GM19452 (cell line): Measurements from ENCODE around the gene TIAL1.
A peak's percentile ranks its signal among the peaks of the same experiment; 100 is the strongest.
"Not testable (repeated sequence)": the region's sequence is repeated elsewhere in the genome, so short reads cannot be mapped to it uniquely, and the experiment has no call there.

Experiments used
- ATAC-seq: cut with Tn5 transposase; IDR thresholded peaks from one replicate; pipeline ENCODE4 v1.9.1; 2021; ENCODE audit not compliant: unreplicated experiment

TIAL1 gene, protein sequence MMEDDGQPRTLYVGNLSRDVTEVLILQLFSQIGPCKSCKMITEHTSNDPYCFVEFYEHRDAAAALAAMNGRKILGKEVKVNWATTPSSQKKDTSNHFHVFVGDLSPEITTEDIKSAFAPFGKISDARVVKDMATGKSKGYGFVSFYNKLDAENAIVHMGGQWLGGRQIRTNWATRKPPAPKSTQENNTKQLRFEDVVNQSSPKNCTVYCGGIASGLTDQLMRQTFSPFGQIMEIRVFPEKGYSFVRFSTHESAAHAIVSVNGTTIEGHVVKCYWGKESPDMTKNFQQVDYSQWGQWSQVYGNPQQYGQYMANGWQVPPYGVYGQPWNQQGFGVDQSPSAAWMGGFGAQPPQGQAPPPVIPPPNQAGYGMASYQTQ

DNA sequence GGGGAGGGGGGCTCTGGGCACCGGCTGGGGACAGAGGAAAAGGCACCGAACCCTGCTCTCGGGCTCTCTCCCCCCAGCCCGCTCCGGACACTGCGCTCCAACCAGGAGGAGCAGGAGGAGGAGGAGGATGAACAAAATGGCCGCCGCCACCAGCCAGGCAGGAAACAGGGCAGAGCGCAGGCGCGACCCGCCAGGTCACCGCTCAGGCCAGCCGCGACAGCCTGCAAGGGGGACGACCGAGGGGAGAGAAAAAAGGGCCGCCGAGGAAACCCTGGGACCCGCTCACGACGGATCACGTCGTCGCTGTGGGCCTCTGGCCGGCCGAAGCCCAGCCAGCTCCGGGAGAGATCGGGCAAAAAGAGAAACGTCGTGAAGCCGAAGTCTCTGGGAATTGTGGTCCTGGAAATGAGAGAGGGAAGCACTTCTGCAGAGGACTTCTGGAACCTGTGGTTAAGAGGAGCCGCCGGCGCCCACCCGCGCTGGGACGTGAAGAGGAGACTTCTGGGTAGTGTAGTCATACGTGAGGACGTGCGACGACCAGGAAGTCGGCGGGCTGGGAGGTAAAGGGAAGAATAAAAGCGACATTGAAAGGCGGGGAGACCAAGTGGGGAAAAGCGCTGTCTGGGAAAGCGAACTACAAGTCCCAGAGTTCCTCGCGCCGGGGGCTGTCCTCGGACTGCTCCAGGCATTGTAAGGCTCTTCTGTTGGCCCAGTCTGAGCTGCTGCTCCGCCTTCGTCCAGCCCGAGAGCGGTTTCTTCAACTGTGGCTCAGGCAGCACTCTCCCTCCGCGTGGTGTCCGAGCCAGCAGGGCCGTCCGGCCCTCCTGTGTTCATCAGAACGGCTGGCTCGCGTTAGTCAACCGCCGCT lies at the start of gene TIAL1:
TIAL1 (minus strand) TSS at position 428 of the 868 bp plus-strand sequence. CDS start 499 bp downstream, outside the sequence.
- ATAC-seq: peak; percentile 84

DNA sequence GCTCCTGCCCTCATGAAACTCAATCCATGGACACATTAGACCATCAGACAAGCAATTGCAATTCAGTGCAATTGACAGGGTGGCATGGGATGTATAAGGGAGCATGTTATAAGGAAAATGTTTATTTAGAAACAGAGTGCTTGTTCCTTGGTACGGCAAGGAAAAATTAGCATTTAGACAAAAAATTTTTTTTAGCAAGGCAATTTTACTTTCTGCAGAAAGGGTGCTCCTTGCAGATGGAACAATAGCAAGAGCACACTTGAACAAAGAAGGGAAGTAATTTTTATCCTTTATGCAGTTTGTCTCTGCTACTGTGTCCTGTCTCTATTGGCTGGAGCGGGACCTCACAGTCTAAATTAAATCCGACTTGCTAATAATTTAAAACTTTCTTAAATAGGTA lies 48.2 kb upstream of the TIAL1 start:
- no peak for ATAC-seq

DNA sequence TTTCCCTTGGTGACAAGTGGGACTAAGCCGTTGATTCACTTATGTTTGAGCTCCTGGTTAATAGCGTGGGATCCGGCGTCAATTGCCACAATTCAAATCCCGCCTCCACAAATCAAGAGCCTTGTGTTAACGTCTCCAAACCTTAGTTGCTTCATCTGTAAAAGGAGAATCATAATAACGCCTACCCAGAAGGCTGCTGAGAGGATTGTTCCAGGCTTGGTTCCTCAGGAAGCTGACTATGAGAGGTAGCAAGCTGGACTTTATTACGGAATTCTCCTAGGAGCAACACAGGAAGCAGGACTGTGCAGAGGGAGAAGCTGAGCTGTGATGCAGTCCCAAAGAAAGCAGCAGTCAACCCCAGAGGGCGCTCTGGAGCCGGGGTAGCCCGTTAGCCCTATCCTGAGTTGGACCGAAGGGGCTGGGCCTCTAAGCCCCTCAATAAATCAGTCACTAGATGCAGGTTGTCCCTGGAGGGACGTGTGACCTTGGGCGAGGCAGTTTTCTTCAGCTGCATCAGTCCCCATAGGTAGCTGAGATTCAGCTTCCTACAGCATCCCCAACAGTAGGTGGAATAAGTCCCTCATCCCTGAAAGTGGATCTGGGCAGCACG lies 47.5 kb upstream of the TIAL1 start:
- no peak for ATAC-seq

DNA sequence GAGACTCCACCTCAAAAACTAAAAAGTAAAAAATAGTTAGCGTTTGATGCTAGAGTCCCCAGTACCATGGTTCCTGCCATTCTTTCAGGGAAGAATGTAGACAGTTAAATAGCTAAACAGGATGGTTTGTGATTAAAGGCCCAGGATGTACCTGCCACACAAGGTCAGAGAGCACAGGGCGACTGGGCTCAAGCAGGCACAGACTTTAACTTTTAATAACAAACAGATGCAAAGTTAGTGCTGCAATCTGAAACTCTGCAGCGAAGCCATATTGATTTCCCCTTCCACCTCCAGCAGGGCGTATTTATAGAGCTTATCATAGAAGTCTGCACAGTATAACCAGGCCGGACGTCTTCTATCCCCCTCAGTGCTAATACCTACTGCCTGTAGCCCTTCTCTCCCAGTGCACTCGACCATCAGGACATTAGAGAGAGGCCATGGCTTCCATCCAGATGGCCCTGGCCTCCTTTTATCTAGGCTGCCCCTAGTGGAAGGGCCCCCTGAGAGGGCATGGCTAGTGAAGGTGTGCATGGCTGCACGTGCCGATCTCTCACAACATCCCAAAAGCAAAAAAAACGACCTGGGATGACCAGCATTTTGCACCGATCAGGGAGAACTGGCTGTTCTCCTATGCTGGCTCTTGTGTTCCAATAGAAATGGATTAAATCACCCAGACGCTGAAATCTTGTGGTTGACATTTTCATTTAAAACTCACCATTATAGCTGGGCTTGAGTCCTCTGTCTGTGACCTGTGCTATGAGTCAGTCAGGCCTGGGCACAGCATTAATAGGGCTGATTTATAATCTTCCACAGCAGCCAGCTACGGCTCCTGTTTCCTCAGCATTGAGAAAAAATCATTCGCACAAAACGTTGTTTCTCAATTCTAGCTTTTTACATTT lies 46.8 kb upstream of the TIAL1 start:
- ATAC-seq: no peak

DNA sequence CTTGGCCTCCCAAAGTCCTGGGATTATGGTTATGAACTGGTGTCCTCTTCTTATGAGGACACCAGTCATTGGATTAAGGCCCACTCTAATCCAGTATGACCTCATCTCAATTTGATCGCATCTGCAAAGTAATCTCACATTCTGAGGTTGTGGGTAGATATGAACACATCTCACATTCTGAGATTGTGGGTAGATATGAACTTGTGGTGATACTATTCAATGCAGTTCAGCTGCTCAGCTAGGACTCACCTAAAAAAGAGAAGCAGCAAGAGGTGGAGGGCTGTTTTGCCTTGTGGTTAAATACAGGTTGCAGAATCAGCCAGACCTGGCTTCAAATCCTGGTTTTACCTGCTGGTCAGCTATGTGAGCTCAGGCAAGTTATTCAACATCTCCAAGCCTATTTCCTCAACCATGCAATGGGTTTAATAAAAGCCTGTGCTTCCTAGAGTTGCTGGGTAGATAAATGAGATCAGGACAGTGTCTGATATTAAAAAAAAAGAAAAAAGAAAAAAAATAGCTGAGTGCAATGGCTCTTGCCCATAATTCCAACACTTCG lies 45.9 kb upstream of the TIAL1 start:
- no peak for ATAC-seq

DNA sequence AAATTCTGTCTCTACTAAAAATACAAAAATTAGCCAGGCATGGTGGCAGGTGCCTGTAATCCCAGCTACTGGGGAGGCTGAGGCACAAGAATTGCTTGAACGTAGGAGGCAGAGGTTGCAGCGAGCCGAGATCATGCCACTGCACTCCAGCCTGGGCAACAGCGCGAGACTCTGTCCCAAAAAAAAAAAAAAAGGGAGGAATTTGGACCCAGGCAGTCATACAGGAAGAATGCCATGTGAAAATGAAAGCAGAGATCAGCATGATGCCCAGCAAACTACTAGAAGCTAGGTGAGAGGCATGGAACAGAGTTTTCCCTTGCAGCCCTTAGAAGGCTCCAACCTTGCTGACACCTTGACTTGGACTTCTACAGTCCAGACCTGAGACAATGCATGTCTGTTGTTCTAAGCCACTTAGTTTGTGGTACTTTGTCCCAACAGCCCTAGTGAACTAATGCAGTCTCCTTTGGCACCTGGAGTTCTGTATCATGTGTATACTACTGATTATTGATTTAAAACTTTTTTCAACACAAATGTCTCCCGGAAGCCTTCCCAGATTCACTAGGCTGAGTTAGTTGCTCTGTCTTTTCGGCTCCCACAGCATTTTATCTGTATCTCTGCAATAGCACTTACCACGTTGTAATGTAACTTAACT lies 44.2 kb upstream of the TIAL1 start:
- no peak for ATAC-seq

DNA sequence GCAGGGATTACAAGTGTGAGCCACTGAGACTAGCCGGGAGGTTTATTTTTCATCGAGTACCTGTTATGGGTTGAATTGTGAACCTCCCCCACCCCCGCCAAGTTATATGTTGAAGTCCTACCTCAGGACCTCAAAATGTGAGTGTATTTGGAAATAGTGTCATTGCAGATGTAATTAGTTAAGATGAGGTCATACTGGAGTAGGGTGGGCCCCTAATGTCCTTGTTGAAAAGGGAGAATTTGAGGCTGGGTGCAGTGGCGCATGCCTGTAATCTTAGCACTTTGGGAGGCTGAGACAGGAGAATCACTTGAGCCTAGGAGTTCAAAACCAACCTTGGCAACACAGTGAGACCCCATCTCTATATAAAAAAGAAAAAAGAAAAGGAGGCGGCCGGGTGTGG lies 43.6 kb upstream of the TIAL1 start:
- ATAC-seq: no peak

DNA sequence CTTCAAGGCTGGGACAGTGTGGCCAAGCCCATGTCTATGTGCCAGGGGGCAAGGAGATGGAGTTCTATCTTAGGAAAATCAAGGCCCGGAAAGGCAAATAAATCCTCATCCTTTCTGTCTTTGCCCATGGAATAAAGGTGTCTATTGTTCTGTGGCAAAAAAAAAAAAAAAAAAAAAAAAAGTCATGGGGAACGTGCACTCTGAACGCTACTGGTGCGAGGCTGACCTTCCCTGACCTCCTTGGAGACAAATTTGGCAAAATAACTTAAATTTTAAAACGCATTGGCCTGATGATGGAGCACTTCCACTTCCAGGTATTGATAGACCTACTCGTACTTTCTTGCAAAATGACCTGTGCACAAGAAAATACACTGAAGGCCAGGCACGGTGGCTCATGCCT lies 42.2 kb upstream of the TIAL1 start:
- ATAC-seq: no peak

DNA sequence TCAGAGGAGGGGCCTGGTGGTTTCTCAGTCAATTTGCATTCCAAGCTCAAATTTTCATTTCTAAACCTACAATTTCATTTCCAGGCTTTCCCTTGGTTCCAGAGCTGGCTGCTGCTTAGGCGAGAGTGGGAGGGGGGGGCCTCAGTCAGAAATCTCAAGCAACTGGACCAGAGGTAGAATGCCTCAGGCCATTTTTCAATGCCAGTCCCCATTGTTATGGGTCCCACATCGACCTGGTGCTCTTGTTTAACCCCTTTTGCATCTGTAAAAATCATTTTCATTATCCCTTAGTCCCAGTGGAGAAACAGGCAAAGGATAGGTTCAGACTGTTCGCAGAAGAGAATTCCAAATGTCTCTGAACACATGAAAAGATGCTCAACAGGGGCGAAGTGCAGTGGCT lies 40.9 kb upstream of the TIAL1 start:
- no peak for ATAC-seq

DNA sequence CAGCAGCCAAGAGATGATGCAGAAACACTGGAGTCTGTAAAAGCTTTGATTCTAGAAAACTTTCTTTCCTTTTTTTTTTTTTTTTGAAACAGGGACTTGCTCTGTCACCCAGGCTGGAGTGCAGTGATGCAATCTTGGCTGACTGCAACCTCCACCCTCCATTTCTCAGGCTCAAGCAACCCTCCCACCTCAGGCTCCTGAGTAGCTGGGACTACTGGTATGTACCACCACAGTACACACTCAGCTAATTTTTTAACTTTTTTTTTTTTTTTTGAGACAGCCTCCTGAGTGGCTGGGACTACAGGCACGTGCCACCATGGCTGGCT lies 37.4 kb upstream of the TIAL1 start:
- no peak for ATAC-seq

DNA sequence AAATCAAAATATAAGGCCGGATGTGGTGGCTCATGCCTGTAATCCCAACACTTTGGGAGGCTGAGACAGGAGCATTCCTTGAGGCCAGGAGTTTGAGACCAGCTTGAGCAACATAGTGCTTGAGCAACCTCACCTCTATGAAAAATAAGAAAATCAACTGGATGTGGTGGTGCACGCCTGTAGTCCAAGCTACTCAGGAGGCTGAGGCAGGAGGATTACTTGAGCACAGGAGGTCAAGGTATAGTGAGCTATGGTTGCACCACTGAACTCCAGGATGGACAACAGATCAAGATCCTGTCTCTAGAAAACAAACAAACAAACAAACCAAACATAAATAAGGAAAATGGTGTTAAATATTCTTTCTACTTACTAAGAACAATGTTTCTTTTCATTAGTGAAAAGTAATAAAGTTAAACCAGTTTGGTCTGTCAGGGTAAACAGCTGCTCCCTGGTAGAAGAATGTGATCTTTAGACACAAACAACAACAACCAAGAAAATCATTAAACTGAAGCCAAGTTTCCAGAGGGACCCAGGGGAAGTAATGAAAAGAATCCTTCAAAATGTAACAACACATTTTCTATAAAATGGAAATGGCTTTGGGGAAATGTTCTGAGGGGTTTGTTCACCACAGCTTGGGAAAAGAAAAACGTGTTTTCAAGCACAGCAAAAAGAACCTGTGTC lies 36.9 kb upstream of the TIAL1 start:
- no peak for ATAC-seq

DNA sequence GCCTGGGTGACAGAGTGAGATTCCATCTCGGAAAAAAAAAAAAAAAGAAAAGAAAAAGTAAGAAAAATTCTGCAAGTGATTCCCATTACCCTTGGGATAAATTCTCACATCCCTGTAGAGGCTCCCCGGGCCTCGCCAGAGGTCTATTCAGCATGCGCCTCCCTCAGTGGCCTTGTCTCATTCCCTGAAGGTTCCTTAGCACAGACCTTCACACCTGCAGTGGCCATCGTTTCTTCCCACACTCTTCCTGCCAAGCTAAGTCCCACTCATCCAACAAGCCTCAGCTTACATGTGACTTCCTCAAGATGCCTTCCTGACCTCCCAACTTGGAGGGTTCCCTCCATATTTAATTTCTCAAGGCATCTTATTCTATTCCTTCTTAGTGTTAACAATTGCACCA lies 33.5 kb upstream of the TIAL1 start:
- ATAC-seq: no peak

DNA sequence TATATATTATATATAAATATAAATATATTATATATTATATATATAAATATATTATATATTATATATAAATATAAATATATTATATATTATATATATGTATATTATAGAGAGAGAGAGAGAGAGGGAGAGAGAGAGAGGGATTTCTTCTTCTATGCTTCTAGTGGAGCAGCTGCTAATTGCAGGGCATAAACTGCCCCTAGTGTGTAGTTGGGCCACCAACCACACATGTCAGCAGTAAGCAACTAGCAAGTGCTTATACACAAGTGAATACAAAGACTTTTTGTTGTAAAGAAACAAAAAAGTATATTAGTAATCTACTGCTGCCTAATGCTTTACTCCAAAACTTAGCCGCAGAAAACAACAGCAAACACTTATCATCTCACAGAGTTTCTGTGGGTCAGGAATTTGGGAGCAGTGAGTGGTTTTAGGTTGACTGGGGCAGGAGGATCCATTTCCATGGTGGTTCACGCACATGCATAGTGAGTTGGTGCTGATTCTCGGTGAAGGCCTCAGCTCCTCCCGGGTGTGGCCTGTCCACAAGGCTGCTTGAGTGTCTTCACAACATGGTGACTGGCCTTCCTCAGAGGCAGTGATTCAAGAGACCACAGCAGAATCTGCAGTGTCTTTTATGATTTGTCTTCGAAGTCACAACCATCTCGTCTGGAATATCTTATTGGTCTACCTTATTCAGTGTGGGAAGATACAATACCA lies 29.0 kb upstream of the TIAL1 start:
- ATAC-seq: no peak

DNA sequence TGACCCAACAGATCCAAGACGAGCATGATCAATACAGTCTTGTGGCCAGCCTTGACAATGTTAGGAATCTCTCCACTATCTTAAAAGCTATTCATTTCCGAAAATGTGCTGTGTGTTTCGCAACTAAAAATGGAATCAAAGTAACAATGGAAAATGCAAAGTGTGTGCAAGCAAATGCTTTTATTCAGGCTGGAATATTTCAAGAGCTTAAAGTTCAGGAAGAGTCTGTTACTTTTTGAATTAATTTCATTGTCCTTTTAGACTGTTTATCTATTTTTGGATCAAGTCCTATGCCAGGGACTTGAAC lies 24.3 kb upstream of the TIAL1 start:
- no peak for ATAC-seq

DNA sequence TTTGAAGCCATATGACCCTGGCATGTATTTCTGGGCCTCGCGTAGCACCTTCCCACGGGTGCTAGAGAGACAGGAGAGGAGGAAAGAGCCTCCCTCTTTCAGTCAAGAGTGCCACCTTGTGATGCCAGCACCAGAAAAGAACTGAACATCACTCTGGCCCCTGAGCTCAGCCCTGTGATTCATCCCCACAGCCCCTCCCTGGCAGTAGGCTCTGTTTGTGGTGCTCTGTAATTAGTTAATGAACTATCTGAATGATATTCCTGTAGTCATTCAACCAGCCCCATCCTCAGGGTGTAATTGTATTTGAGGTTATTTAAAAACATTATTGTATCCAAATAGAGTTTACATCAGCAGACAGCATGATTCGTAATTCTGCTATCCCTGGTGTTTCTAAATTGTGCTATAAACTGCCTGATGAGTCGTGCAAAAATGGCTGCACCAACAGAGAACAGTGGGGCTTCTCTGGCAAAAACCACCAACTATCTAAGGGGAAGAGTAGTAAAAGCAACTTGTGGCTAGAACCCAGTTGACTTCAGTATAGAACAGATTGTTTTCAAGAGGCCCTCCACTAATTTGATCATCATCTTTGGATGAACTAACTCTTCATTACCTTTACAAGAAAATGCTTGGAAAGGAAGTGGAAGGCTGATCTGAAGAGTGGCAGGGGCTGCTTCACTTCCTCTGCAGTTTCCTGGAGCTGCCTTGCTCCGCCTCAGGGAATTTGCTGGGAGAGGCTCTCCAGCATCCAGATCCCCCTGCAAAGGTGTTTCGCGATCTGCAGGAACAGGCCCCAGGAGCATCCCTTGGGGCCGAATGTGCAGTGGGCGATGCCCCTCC lies 23.7 kb upstream of the TIAL1 start:
- no peak for ATAC-seq

DNA sequence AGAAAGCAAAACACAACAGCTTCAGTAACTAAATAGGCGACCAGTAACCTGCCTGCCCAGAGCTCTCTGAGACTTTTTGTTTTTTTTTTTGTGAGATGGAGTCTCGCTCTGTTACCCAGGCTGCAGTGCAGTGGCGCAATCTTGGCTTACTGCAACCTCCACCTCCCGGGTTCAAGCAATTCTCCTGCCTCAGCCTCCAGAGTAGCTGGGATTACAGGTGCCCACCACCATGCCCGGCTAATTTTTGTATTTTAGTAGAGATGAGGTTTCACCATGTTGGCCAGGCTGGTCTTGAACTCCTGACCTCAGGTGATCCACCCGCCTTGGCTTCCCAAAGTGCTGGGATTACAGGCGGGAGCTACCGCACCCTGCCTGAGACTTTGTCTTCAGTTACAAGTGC lies 23.0 kb upstream of the TIAL1 start:
- ATAC-seq: not testable (repeated sequence)

DNA sequence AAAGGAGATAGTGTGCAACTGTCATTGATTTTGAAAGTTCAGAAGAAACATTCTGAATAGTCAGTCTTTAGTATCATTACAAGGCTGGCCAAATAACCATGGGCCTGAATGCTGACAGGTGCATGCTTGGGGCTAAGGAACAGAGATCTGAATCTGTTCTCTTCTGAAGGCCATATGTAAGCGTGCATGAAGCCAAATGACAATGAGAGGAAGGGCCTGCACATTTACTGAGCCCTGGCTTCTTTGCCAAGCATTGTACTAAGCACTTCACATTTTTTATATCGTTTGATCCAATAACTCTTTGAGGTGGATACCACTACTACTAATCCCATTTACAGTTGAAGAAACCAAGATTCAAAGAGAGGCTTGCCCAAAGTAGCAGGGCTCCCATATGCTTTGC lies 22.5 kb upstream of the TIAL1 start:
- no peak for ATAC-seq

DNA sequence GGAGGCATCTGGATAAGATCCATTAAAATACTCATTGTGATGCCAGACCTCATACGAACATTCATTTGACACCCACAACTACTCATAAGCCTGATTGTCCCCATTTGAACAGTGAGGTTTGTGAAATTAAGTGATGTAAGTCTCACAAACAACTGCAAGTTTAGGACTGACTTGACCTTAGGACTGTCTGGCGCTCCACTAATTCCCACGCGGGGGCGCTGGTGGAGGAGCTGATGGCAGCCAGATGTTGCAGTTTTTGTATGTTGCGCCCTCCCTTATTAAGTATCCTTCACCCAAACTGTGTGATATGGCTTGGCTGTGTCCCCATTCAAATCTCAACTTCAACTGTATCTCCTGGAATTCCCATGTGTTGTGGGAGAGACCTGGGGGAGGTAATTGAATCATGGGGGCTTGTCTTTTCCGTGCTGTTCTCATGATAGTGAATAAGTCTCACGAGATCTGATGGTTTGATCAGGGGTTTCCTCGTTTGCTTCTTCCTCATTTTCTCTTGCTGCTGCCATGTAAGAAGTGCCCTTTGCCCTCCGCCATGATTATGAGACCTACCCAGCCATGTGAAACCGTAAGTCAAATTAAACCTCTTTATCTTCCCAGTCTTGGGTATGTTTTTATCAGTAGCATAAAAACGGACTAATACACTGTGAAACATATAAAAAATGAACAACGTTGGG lies 20.3 kb upstream of the TIAL1 start:
- ATAC-seq: no peak
